OCI-M2 (cell line): Measurements from ENCODE around the gene RAPGEF2.
"Not testable (repeated sequence)": the region's sequence is repeated elsewhere in the genome, so short reads cannot be mapped to it uniquely, and the experiment has no call there.

Source experiments
- DNase-seq: peaks from one replicate; lab custom pipeline; 2025; ENCODE audit not compliant: unreplicated experiment; lab: John Stamatoyannopoulos, UW

The RAPGEF2 gene

GRCh38 chr4:159357350-159357749 lies 254.5 kb downstream of the RAPGEF2 start:
- DNase-seq, result no peak

DNA sequence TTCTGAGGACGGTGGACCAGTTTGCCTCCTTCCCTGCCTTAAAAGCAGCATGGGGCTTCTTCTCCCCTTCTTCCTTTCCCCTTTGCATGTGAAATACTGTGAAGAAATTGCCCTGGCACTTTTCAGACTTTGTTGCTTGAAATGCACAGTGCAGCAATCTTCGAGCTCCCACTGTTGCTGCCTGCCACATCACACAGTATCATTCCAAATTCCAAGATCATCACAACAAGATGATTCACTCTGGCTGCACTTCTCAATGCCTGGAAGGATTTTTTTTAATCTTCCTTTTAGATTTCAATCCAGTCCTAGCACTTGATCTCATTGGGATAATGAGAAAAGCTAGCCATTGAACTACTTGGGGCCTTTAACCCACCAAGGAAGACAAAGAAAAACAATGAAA lies 255.3 kb downstream of the RAPGEF2 start:
- DNase-seq, result no peak

DNA sequence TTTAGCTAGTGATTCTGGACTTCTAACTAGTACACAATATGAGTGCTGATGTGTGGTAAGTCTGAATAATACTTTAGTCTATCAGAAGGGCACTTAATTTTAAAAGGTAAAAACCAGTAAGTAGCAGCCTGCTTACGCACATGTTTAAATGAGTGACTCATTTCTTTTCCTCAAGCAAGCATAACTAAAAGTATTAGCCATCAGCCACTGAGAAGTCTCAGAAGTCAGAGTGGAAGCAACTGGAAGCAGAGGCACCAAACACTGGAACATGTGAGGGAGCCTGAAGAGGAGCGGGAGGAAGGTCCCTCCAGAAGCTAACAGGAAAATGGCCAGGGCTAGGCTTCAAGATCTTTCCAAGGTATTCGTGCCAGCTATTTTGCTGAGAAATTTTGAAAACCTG lies 257.7 kb downstream of the RAPGEF2 start:
- DNase-seq, result no peak

DNA sequence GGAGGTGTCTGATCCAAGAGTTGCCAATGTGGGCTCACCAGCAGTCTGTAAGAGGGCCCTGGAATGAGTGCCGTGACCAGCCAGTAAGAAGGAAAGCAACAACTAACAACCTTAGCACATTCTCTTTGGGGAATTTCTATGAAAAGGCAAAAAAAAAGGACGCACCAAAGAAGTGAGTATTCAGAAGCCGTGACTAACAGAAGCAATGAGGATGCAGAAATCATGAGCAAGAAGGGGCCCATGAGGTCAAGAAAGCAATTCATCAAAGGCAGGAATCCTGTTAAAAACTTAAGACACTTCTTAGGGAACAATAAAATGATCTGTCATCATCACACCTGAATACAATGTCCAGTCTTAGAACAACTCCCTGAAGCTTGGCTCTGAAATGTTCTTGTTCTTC lies 260.5 kb downstream of the RAPGEF2 start:
- DNase-seq, result no peak

- DNase-seq, result no peak
These were observed 264.3 kb downstream of the RAPGEF2 start for GRCh38 chr4:159366966-159367780.

GRCh38 chr4:159367781-159368080 lies 264.9 kb downstream of the RAPGEF2 start:
- no peak for DNase-seq

GRCh38 chr4:159368320-159368719 lies 265.4 kb downstream of the RAPGEF2 start:
- DNase-seq, result no peak

DNA sequence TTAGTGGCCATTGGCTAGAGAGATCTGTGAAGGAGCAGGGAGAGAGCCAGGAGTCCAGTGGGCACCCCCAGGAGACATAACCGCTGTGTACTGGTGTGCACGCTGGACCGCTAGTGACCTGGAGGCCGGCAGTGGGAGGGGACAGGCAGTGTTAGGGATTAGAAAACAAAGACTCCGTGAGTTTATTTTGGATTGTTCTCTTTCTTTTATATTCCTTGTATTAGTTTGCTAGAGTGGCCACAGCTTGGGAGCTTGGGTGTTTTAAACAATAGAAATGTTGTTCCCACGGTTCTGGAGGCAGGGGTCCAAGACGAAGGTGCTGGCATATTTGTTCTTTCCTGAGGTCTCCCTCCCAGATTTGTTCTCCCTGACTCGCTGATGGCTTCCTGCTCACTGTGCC lies 266.4 kb downstream of the RAPGEF2 start:
- no peak for DNase-seq

DNA sequence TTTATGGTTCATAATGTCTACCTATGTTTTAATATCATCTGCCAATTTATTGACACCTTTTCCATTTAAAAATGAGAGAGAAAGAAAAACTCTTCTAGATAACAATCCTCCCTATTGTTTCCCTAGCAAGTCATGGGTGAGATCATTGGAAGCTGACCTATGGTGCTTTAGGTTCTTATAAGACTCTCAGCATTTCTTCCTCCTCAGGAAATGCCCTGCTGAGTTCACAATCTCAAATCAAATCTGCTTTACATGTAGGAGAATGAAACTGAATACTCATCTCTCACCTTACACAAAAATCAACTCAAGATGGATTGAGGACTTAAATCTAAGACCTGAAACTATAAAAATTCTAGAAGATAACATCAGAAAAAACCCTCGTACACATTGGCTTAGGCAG lies 267.4 kb downstream of the RAPGEF2 start:
- no peak for DNase-seq

DNA sequence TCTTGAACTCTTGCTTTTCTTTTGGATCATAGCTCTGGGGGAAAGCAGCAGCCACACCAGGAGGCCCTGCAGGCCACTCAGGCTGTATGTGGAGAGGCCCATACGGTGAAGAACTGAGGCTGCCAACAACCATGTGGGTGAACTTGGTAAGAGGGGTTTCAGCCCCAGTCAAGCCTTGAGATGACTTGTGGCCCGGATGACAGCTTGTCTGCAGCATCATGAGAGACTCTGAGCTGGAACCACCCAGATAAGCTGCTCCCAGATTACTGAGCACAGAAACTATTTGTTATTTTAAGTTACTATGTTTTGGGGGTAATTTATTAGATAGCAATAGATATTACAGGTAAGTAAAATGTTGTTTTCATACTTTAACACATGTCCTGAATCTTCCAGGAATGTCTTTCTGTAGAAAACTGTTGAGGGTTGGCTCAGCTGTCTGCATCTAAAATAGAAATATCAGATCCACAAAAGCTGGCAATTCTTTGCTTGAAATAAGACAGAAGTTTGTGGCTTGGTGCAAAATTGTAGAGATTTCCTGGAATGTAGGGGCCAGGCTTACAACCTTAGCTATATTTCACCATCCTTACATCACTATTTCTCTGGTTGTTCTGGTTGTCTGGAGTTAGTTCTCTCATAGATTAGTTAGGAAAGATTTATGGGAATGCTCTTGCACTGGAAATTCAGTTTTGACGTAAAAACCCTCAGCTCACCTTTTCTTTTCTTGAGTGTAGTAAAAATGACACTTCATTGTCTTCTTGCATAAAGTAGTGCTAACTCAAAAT lies 272.1 kb downstream of the RAPGEF2 start:
- no peak for DNase-seq

DNA sequence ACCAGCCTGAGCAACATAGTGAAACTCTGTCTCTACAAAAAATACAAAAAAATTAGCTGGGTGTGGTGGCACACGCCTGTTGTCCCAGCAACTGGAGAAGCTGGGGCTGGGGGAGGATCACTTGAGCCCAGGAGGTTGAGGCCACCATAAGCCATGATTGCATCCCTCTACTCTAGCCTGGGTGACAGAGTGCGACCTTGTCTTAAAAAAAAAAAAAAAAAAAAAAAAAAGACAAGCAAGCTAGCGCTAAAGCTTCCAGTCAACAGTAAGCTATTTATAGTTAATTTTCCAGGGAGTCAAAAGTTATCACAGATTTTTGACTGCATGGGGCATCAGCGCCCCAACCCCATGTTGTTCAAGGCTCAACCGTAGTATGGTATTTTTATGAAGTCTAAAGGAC lies 273.4 kb downstream of the RAPGEF2 start:
- DNase-seq, result no peak

DNA sequence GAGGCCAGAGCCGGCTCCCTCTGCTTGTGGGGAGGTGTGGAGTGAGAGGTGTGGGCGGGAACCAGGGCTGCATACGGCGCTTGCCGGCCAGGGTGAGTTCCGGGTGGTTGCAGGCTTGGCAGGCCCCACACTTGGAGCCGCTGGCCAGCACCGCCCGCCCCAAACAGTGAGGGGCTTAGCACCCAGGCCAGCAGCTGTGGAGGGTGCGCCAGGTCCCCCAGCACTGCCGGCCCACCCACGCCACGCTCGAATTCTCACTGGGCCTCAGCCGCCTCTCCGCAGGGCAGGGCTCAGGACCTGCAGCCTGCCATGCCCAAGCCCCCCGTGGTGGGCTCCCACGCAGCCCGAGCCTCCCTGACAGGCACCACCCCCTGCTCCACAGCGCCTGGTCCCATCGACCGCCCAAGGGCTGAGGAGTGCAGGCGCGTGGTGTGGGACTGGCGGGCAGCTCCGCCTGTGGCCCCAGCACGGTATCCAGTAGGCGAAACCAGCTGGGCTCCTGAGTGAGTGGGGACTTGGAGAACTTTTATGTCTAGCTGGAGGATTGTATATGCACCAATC lies 275.3 kb downstream of the RAPGEF2 start:
- no peak for DNase-seq

DNA sequence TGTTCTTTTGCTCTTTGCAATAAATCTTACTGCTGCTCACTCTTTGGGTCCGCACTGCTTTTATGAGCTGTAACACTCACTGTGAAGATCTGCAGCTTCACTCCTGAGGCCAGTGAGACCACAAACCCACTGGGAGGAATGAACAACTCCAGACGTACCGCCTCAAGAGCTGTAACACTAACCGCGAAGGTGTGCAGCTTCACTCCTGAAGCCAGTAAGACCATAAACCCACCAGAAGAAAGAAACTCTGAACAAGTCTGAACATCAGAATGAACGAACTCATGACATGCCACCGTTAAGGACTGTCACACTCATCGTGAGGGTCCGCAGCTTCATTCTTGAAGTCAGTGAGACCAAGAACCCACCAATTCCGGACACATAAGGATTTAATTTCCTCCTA lies 276.2 kb downstream of the RAPGEF2 start:
- DNase-seq, result not testable (repeated sequence)

DNA sequence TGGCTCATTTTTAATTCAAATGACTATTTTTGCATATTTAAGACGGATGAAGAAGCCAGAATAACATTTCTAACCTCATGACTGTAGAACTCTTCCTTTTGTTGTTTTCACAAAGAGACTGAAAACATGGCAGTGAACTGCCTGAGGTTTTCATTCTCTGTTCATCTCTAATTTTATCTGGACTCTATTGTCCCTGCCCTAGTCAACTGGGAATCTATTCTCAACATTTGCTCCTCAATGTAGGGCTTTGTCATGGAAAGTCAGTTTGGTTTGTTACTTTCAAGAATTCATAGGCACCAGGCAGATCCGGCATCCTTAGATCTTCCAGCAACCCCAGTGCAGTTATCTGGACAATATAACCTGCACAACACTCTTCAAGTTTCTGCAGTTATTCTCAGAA lies 277.0 kb downstream of the RAPGEF2 start:
- no peak for DNase-seq

DNA sequence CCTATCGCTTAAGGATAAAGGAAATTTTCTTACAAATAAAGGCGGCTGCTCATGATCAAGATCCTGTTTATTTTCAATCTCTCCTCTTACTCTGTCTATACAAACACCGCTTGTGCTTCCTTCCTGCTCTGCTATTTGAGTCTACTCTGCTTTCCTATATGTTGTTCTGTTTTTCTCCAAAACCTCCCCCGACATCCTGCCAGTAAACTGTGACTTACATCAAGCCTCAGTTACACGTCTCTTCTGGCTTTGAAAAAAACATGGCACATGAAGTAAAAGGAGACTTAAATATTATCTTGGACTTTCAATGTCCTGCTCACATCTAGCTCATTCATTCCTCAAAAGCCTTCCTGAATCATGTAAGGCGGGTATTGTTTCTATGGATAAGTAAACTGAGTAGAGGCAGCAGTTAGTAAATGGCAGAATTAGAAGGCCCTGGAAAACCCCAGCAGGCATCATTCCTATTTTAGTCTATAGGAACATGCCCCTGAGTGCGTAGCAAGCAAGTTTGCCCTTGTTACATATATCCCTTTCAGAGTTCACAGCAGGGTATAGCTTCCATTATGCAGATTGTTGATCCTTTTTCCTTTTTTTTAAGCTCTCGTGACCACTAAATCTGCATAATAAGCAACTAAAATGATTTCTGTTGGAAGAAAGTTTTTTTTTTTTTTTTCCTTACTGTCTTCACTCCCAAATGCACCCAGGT lies 280.1 kb downstream of the RAPGEF2 start:
- no peak for DNase-seq

- DNase-seq, result no peak
These were observed 280.7 kb downstream of the RAPGEF2 start for GRCh38 chr4:159383562-159383931.

- DNase-seq, result no peak
These were observed 281.1 kb downstream of the RAPGEF2 start for GRCh38 chr4:159384017-159384416.

- no peak for DNase-seq
These were observed 281.8 kb downstream of the RAPGEF2 start for GRCh38 chr4:159384632-159385031.

GRCh38 chr4:159386620-159387019 lies 283.7 kb downstream of the RAPGEF2 start:
- no peak for DNase-seq

- DNase-seq, result no peak
These were observed 286.9 kb downstream of the RAPGEF2 start for GRCh38 chr4:159389756-159390155.

- DNase-seq, result no peak
These were observed 287.8 kb downstream of the RAPGEF2 start for GRCh38 chr4:159390648-159391047.

DNA sequence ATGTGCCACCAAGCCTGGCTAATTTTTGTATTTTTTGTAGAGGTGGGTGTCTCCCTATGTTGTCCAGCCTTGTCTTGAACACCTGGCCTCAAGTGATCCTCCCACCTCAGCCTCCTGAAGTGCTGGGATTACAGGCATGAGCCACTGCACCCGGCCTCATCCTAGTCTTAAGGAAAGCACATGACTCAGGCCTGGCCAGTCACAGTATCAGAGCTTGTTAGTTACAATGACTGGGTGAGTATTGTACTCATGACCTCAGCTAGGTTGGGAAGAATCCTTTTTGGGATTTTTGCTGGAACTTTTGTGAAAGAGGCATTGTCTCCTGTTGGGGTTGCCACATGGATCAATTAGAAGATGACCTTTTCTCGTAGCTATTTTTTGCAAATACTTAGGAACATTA lies 292.8 kb downstream of the RAPGEF2 start:
- DNase-seq, result no peak
